OCI-LY7 (cell line): ENCODE data around the gene PRPF18. TPM values are rescaled to one million over a fixed set of nuclear protein-coding genes. Genes with fewer than 3 reads are reported as not detected.

Experiments used
- BruUV-seq: library from RNA; stranded (reverse); fragments of 400-500 nt; replicated peaks from 2 replicates; lab custom pipeline; 2021; lab: Mats Ljungman, UMichigan
- CTCF ChIA-PET: fragments of 300-600 bp; sonication (Branson Sonifier 250); formaldehyde crosslinking; loops from one replicate; lab custom pipeline; 2022; ENCODE audit warnings: antibody characterized with exemption; ENCODE audit not compliant: unreplicated experiment; lab: Charles Lee
- POLR2A ChIA-PET: fragments of 300-600 bp; sonication (Branson Sonifier 250); formaldehyde crosslinking; loops from one replicate; lab custom pipeline; 2022; ENCODE audit warnings: antibody characterized with exemption; lab: Charles Lee
- DNase-seq: peaks from one replicate; pipeline ENCODE4 v3.0.0-alpha.2; 2015; ENCODE audit warnings: low spot score
- H2AFZ ChIP-seq: fragments of 200-600 bp; sonication (generic), shearing (Covaris generic); 2 replicates; pipeline ENCODE4 v1.6.1; 2014; ENCODE audit warnings: mild to moderate bottlenecking, antibody characterized with exemption, low read length, moderate library complexity
- H3K27ac ChIP-seq: fragments of 200-600 bp; sonication (generic); 2 replicates; pipeline ENCODE4 v1.5.1; 2014; ENCODE audit warnings: mixed run types, low read depth, mild to moderate bottlenecking, moderate library complexity, low read length, inconsistent platforms; ENCODE audit not compliant: poor library complexity, severe bottlenecking
- H3K36me3 ChIP-seq: fragments of 200-600 bp; sonication (generic); 2 replicates; pipeline ENCODE4 v1.6.1; 2014; ENCODE audit warnings: mild to moderate bottlenecking, antibody characterized with exemption, low read length, moderate library complexity, mixed read lengths; ENCODE audit not compliant: insufficient read depth
- H3K4me1 ChIP-seq: fragments of 200-600 bp; sonication (generic); 2 replicates; pipeline ENCODE4 v1.5.1; 2014; ENCODE audit warnings: mild to moderate bottlenecking, low read length; ENCODE audit not compliant: insufficient read depth, poor library complexity, severe bottlenecking
- H3K4me2 ChIP-seq: fragments of 200-600 bp; sonication (generic); 2 replicates; pipeline ENCODE4 v1.6.1; 2014; ENCODE audit warnings: mild to moderate bottlenecking, low read length
- H3K4me3 ChIP-seq: fragments of 200-600 bp; sonication (generic); 2 replicates; pipeline ENCODE4 v1.5.1; 2014; ENCODE audit warnings: mild to moderate bottlenecking, low read depth, low read length; ENCODE audit not compliant: poor library complexity, severe bottlenecking
- H3K79me2 ChIP-seq: fragments of 200-600 bp; sonication (generic); 2 replicates; pipeline ENCODE4 v1.6.1; 2016; ENCODE audit warnings: low read depth, mild to moderate bottlenecking, low read length, moderate library complexity, mixed read lengths; ENCODE audit not compliant: insufficient read depth
- H3K9me2 ChIP-seq: fragments of 200-600 bp; sonication (generic); 2 replicates; pipeline ENCODE4 v1.6.1; 2016; ENCODE audit warnings: mild to moderate bottlenecking, low read length, mixed read lengths; ENCODE audit not compliant: insufficient read depth
- H3K9me3 ChIP-seq: fragments of 200-600 bp; sonication (generic); 2 replicates; pipeline ENCODE4 v1.6.1; 2014; ENCODE audit warnings: mild to moderate bottlenecking, mixed run types, low read length, mixed read lengths
- H4K20me1 ChIP-seq: fragments of 200-600 bp; sonication (generic); 2 replicates; pipeline ENCODE4 v1.6.1; 2014; ENCODE audit warnings: mild to moderate bottlenecking, antibody characterized with exemption, low read length, moderate library complexity, mixed read lengths; ENCODE audit not compliant: insufficient read depth
- CTCF ChIP-seq: fragments of 200-600 bp; sonication (generic); conservative IDR thresholded peaks from 2 replicates; pipeline ENCODE4 v1.5.1; 2014; ENCODE audit warnings: mild to moderate bottlenecking, antibody characterized with exemption, low read length, moderate library complexity, mixed read lengths
- EZH2phosphoT487 ChIP-seq: fragments of 200-600 bp; sonication (generic); IDR thresholded peaks from 2 replicates; pipeline ENCODE4 v1.6.1; 2018; ENCODE audit warnings: low read depth, borderline replicate concordance, mild to moderate bottlenecking, mixed run types, antibody characterized with exemption, low read length, moderate library complexity, mixed read lengths
- intact Hi-C: fragments of 100-400 bp; cut with micrococcal nuclease; formaldehyde crosslinking; loops from one replicate; pipeline ENCODE4 v1.10.0; 2022; ENCODE audit not compliant: unreplicated experiment
- total RNA-seq, 2 experiments: library from RNA; depleted of rRNA in 1 of 2; stranded (reverse); fragments of >200 nt in 1 of 2; shearing (Covaris generic) in 1 of 2; gene quantifications; 2 replicates each; pipeline ENCODE4 v1.2.3, GENCODE V29; 2014 to 2022

The PRPF18 gene
- total RNA-seq, 2 experiments from 2014 or later: 21.1 to 23.3 TPM

GRCh38 chr10:13673156-13673555 is 86.4 kb downstream of the PRPF18 start:
- H3K36me3 ChIP-seq: no peaks in the 10 kb centered on the region
- H3K79me2 ChIP-seq: no peaks in the 10 kb centered on the region
- intact Hi-C loops: no loop called here
- BruUV-seq: no TSS peak
- H3K9me3 ChIP-seq: no peaks in the 10 kb centered on the region
- no peak overlapping the region for H3K4me3 ChIP-seq
- no peaks in the 10 kb centered on the region for H3K4me1 ChIP-seq
- POLR2A ChIA-PET: no interaction called here
- no peaks in the 10 kb centered on the region for H4K20me1 ChIP-seq
- H3K9me2 ChIP-seq: no peaks in the 10 kb centered on the region
- no peak overlapping the region for H3K27ac ChIP-seq
- no peak for TF ChIP-seq CTCF
- TF ChIP-seq EZH2phosphoT487: no peak
- CTCF ChIA-PET: no interaction called here
- no peak for DNase-seq
- no peak overlapping the region for H2AFZ ChIP-seq
- no peak overlapping the region for H3K4me2 ChIP-seq

- H3K9me2 ChIP-seq: no peaks in the 10 kb centered on the region
- H3K4me1 ChIP-seq: no peaks in the 10 kb centered on the region
- no TSS peak for BruUV-seq
- no peaks in the 10 kb centered on the region for H3K9me3 ChIP-seq
- H3K27ac ChIP-seq: no peak overlapping the region
- no peaks in the 10 kb centered on the region for H4K20me1 ChIP-seq
- H3K79me2 ChIP-seq: no peaks in the 10 kb centered on the region
- H3K36me3 ChIP-seq: no peaks in the 10 kb centered on the region
- H3K4me3 ChIP-seq: no peak overlapping the region
- no peak overlapping the region for H2AFZ ChIP-seq
- no peak overlapping the region for H3K4me2 ChIP-seq
- no peak for DNase-seq
- CTCF ChIA-PET: no interaction called here
- intact Hi-C loops: no loop called here
- TF ChIP-seq EZH2phosphoT487: no peak
- no peak for TF ChIP-seq CTCF
- POLR2A ChIA-PET: no interaction called here
These were observed 88.2 kb downstream of the PRPF18 start for GRCh38 chr10:13674645-13675588.
